Activated naive CD8-positive, alpha-beta T cell (primary cell): ENCODE results near the gene WDR82.

Experiments used
- H3K27ac Mint-ChIP-seq: one replicate; pipeline ENCODE4 v1.8.0; 2021; ENCODE audit warnings: mixed read lengths
- H3K27me3 Mint-ChIP-seq: one replicate; pipeline ENCODE4 v1.8.0; 2021; ENCODE audit warnings: mixed read lengths
- H3K36me3 Mint-ChIP-seq: one replicate; pipeline ENCODE4 v1.8.0; 2021; ENCODE audit warnings: mixed read lengths
- H3K4me1 Mint-ChIP-seq: one replicate; pipeline ENCODE4 v1.8.0; 2021; ENCODE audit warnings: low read depth, mixed read lengths
- H3K4me3 Mint-ChIP-seq: one replicate; pipeline ENCODE4 v1.8.0; 2021; ENCODE audit warnings: mild to moderate bottlenecking, mixed read lengths
- H3K9me3 Mint-ChIP-seq: one replicate; pipeline ENCODE4 v1.8.0; 2021; ENCODE audit warnings: low read depth, mixed read lengths

WDR82 gene

GRCh38 chr3:52278510-52279069, at the start of gene WDR82:
TSS of gene WDR82 (minus strand) at chr3:52278649. CDS start at chr3:52278361, 288 bp downstream.
- H3K4me1 Mint-ChIP-seq, result peaks cover 68% of the 10 kb centered on the region
- peak within 1 kb of the TSS; percentile 100 for H3K27ac Mint-ChIP-seq
- H3K9me3 Mint-ChIP-seq, result no peaks in the 10 kb centered on the region
- no peaks in the 10 kb centered on the region for H3K27me3 Mint-ChIP-seq
- H3K4me3 Mint-ChIP-seq, result peak within 1 kb of the TSS; percentile 99
- peaks cover 9% of the 10 kb centered on the region for H3K36me3 Mint-ChIP-seq

- peaks cover 5% of the 10 kb centered on the region for H3K36me3 Mint-ChIP-seq
- no peaks in the 10 kb centered on the region for H3K9me3 Mint-ChIP-seq
- H3K4me1 Mint-ChIP-seq, result no peaks in the 10 kb centered on the region
- H3K27ac Mint-ChIP-seq, result no peak overlapping the region
- no peak overlapping the region for H3K4me3 Mint-ChIP-seq
- no peaks in the 10 kb centered on the region for H3K27me3 Mint-ChIP-seq
Measured at GRCh38 chr3:52327486-52328290, 49.2 kb upstream of the WDR82 start.

- H3K4me1 Mint-ChIP-seq, result no peaks in the 10 kb centered on the region
- no peaks in the 10 kb centered on the region for H3K27me3 Mint-ChIP-seq
- H3K36me3 Mint-ChIP-seq, result peaks cover 6% of the 10 kb centered on the region
- H3K4me3 Mint-ChIP-seq, result no peak overlapping the region
- no peak overlapping the region for H3K27ac Mint-ChIP-seq
- no peaks in the 10 kb centered on the region for H3K9me3 Mint-ChIP-seq
Measured at GRCh38 chr3:52326976-52327375, 48.5 kb upstream of the WDR82 start.

GRCh38 chr3:52325686-52326085, 47.2 kb upstream of the WDR82 start:
- Mint-ChIP-seq H3K27ac (no peak overlapping the region), H3K9me3 (no peaks in the 10 kb centered on the region), H3K4me3 (no peak overlapping the region), H3K4me1 (no peaks in the 10 kb centered on the region), H3K36me3 (peaks cover 6% of the 10 kb centered on the region), H3K27me3 (no peaks in the 10 kb centered on the region)

- Mint-ChIP-seq H3K4me3 (no peak overlapping the region), H3K4me1 (no peaks in the 10 kb centered on the region), H3K27me3 (no peaks in the 10 kb centered on the region), H3K9me3 (no peaks in the 10 kb centered on the region), H3K27ac (no peak overlapping the region), H3K36me3 (peaks cover 6% of the 10 kb centered on the region)
Measured at GRCh38 chr3:52324676-52325075, 46.2 kb upstream of the WDR82 start.

GRCh38 chr3:52323526-52324295, 45.3 kb upstream of the WDR82 start:
- Mint-ChIP-seq H3K4me3 (no peak overlapping the region), H3K27me3 (no peaks in the 10 kb centered on the region), H3K27ac (no peak overlapping the region), H3K4me1 (no peaks in the 10 kb centered on the region), H3K36me3 (peaks cover 6% of the 10 kb centered on the region), H3K9me3 (no peaks in the 10 kb centered on the region)

- no peak overlapping the region for H3K4me3 Mint-ChIP-seq
- H3K27ac Mint-ChIP-seq, result no peak overlapping the region
Measured at GRCh38 chr3:52322466-52322865, 44.0 kb upstream of the WDR82 start.

GRCh38 chr3:52321481-52321880, 43.0 kb upstream of the WDR82 start:
- Mint-ChIP-seq H3K4me3 (no peak overlapping the region), H3K27ac (no peak overlapping the region), H3K36me3 (peaks cover 3% of the 10 kb centered on the region), H3K9me3 (no peaks in the 10 kb centered on the region), H3K4me1 (peaks cover 10% of the 10 kb centered on the region), H3K27me3 (no peaks in the 10 kb centered on the region)

More at GRCh38 chr3:52322466-52322865, 44.0 kb upstream of the WDR82 start:
- Mint-ChIP-seq H3K9me3 (no peaks in the 10 kb centered on the region), H3K36me3 (peaks cover 3% of the 10 kb centered on the region), H3K27me3 (no peaks in the 10 kb centered on the region), H3K4me1 (peaks cover 6% of the 10 kb centered on the region)

GRCh38 chr3:52319921-52320595, 41.6 kb upstream of the WDR82 start:
- Mint-ChIP-seq H3K4me1 (peaks cover 10% of the 10 kb centered on the region), H3K9me3 (no peaks in the 10 kb centered on the region), H3K27me3 (no peaks in the 10 kb centered on the region), H3K4me3 (no peak overlapping the region), H3K27ac (no peak overlapping the region), H3K36me3 (peaks cover 3% of the 10 kb centered on the region)

GRCh38 chr3:52318186-52318816, 39.9 kb upstream of the WDR82 start:
- Mint-ChIP-seq H3K27me3 (no peaks in the 10 kb centered on the region), H3K4me1 (peaks cover 10% of the 10 kb centered on the region), H3K4me3 (no peak overlapping the region), H3K27ac (no peak overlapping the region), H3K36me3 (peaks cover 3% of the 10 kb centered on the region), H3K9me3 (no peaks in the 10 kb centered on the region)

- Mint-ChIP-seq H3K27ac (no peak overlapping the region), H3K4me3 (peak overlapping the region; percentile 71), H3K4me1 (peaks cover 10% of the 10 kb centered on the region), H3K9me3 (no peaks in the 10 kb centered on the region), H3K27me3 (no peaks in the 10 kb centered on the region), H3K36me3 (no peaks in the 10 kb centered on the region)
Measured at GRCh38 chr3:52317208-52318000, 39.0 kb upstream of the WDR82 start.

- H3K27ac Mint-ChIP-seq, result peak within 1 kb of the TSS; percentile 28
Measured at GRCh38 chr3:52315977-52316764, 37.7 kb upstream of the WDR82 start, which contains the start of gene DNAH1. TSS of gene DNAH1 (plus strand) at chr3:52316319. CDS start at chr3:52322443, 6,124 bp downstream.

GRCh38 chr3:52315006-52315405, 36.6 kb upstream of the WDR82 start:
- H3K9me3 Mint-ChIP-seq, result no peaks in the 10 kb centered on the region
- H3K36me3 Mint-ChIP-seq, result peaks cover under 1% of the 10 kb centered on the region
- peaks cover 23% of the 10 kb centered on the region for H3K4me1 Mint-ChIP-seq
- no peak overlapping the region for H3K27ac Mint-ChIP-seq
- no peak overlapping the region for H3K4me3 Mint-ChIP-seq
- H3K27me3 Mint-ChIP-seq, result no peaks in the 10 kb centered on the region

More at GRCh38 chr3:52315977-52316764, 37.7 kb upstream of the WDR82 start, which contains the start of gene DNAH1:
- H3K27me3 Mint-ChIP-seq, result no peaks in the 10 kb centered on the region
- peak within 1 kb of the TSS; percentile 71 for H3K4me3 Mint-ChIP-seq
- no peaks in the 10 kb centered on the region for H3K9me3 Mint-ChIP-seq
- H3K4me1 Mint-ChIP-seq, result peaks cover 14% of the 10 kb centered on the region
- H3K36me3 Mint-ChIP-seq, result no peaks in the 10 kb centered on the region
